Measurements from ENCODE around the gene WDR90. TPM values are rescaled to one million over a fixed set of nuclear protein-coding genes. Genes with fewer than 3 reads are reported as not detected.

Gene WDR90
- total and polyA plus RNA-seq, 10 of the 15 experiments (the other 5 are each of a cell fraction or from before 2014, with no cell fraction given), result 2.0 to 65.0 (median 16.7) TPM

GRCh38 chr16:679814-680624 lies 30.9 kb downstream of the WDR90 start, which contains the start of gene STUB1 (continued):
- TF ChIP-seq, protein P1, sequence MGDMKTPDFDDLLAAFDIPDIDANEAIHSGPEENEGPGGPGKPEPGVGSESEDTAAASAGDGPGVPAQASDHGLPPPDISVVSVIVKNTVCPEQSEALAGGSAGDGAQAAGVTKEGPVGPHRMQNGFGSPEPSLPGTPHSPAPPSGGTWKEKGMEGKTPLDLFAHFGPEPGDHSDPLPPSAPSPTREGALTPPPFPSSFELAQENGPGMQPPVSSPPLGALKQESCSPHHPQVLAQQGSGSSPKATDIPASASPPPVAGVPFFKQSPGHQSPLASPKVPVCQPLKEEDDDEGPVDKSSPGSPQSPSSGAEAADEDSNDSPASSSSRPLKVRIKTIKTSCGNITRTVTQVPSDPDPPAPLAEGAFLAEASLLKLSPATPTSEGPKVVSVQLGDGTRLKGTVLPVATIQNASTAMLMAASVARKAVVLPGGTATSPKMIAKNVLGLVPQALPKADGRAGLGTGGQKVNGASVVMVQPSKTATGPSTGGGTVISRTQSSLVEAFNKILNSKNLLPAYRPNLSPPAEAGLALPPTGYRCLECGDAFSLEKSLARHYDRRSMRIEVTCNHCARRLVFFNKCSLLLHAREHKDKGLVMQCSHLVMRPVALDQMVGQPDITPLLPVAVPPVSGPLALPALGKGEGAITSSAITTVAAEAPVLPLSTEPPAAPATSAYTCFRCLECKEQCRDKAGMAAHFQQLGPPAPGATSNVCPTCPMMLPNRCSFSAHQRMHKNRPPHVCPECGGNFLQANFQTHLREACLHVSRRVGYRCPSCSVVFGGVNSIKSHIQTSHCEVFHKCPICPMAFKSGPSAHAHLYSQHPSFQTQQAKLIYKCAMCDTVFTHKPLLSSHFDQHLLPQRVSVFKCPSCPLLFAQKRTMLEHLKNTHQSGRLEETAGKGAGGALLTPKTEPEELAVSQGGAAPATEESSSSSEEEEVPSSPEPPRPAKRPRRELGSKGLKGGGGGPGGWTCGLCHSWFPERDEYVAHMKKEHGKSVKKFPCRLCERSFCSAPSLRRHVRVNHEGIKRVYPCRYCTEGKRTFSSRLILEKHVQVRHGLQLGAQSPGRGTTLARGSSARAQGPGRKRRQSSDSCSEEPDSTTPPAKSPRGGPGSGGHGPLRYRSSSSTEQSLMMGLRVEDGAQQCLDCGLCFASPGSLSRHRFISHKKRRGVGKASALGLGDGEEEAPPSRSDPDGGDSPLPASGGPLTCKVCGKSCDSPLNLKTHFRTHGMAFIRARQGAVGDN (IDR thresholded peaks at IDR 0.05), result peak; percentile 61
- TF ChIP-seq PAX8 (IDR thresholded peaks at IDR 0.05), result no peak

DNA sequence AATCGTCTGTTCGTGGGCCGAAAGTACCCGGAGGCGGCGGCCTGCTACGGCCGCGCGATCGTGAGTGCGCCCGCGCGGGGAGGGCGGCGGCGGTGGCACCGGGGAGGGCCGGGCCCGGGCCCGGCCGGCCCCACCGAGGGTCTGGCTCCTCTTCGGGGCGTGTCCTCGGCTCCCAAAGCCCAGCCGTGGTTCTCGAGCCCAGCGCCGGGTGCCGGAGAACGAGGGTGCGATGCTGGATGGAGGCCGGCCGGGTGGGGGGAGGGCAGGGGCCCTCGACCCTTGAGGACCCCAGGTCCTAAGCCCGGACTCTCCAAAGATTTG lies 31.4 kb downstream of the WDR90 start:
- H3K4me2 ChIP-seq (ENCODE audit: control insufficient read depth, insufficient read depth), result peak overlapping the region; percentile 98
- H3K4me3 ChIP-seq, result peak overlapping the region; percentile 77
- no peaks in the 10 kb centered on the region for H3K9me3 ChIP-seq (replicated peaks; ENCODE audit: control insufficient read depth, insufficient read depth, low read length)
- peaks cover 6 to 9% of the 10 kb centered on the region in 2 experiments; a peak in 2 of 4 replicates for H3K36me3 ChIP-seq (ENCODE audit: control insufficient read depth in 2 of 2, insufficient read depth in 2 of 2, low read length in 1 of 2)
- H3K27ac ChIP-seq (ENCODE audit: control insufficient read depth, insufficient read depth), result peak overlapping the region; percentile 53
- peak overlapping the region; percentile 88 for H3K9ac ChIP-seq (ENCODE audit: control insufficient read depth, insufficient read depth, low read length)
- H2AFZ ChIP-seq (ENCODE audit: control insufficient read depth, low read depth, low read length), result peak overlapping the region; percentile 84; the same call in 1 of the 2 replicates
- CTCF ChIA-PET, result interaction anchor here (1.0 to 1.5 kb wide), 2 partner anchors 9 to 13 kb away, joined by 3 to 4 read pairs; partner anchors contain the start of genes RHOT2 and WDR24
- peaks cover 24% of the 10 kb centered on the region for H3K79me2 ChIP-seq (ENCODE audit: control insufficient read depth, insufficient read depth, low read length)
- RAD21 ChIA-PET (ENCODE audit: unreplicated experiment), result interaction anchor here (0.9 kb wide), 2 partner anchors 14 to 40 kb away, joined by 3 read pairs; partner anchors contain the start of gene ANTKMT
- SMC1A ChIA-PET (ENCODE audit: uncharacterized antibody, unreplicated experiment), result no interaction called here
- DNase-seq (ENCODE audit: low read depth, low spot score), result no peak
- H3K27me3 ChIP-seq (replicated peaks in 1 of 2; ENCODE audit: control insufficient read depth in 2 of 2, insufficient read depth in 2 of 2, low read length in 1 of 2), result no peaks in the 10 kb centered on the region
- no peak for FAIRE-seq
- peaks cover 15% of the 10 kb centered on the region for H3K4me1 ChIP-seq (ENCODE audit: control insufficient read depth, insufficient read depth, low read length)
- no peak for ATAC-seq
- POLR2A ChIA-PET, result interaction anchor here (1.0 to 2.0 kb wide), 6 partner anchors 9 to 42 kb away, joined by 3 to 13 read pairs (median 4); partner anchors contain the start of genes RHOT2 and WDR24
- TF ChIP-seq CBFB (IDR thresholded peaks at IDR 0.05; ENCODE audit: low read depth) (0 out of 2 replicates have a peak, but pooled peaks have one; percentile 28), POU2F2 (IDR thresholded peaks at IDR 0.05; ENCODE audit: borderline replicate concordance, low read depth, low read length) (0 out of 3 replicates have a peak, but pooled peaks have one; percentile 1)
- TF ChIP-seq, protein P2, sequence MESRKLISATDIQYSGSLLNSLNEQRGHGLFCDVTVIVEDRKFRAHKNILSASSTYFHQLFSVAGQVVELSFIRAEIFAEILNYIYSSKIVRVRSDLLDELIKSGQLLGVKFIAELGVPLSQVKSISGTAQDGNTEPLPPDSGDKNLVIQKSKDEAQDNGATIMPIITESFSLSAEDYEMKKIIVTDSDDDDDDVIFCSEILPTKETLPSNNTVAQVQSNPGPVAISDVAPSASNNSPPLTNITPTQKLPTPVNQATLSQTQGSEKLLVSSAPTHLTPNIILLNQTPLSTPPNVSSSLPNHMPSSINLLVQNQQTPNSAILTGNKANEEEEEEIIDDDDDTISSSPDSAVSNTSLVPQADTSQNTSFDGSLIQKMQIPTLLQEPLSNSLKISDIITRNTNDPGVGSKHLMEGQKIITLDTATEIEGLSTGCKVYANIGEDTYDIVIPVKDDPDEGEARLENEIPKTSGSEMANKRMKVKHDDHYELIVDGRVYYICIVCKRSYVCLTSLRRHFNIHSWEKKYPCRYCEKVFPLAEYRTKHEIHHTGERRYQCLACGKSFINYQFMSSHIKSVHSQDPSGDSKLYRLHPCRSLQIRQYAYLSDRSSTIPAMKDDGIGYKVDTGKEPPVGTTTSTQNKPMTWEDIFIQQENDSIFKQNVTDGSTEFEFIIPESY (IDR thresholded peaks at IDR 0.05), result no peak
- 1% methylated on average over 31 of the region's 38 CpGs for WGBS (ENCODE audit: insufficient coverage, insufficient replicate concordance, low lambda C conversion rate, missing lambda C conversion rate)
- intact Hi-C loops (cut with micrococcal nuclease; ENCODE audit: unreplicated experiment) (loop anchor here (5.0 kb wide), 1 partner anchor 43 kb away; the partner anchor contains the start of gene METTL26), in situ Hi-C loops (cut with MboI) (no loop called here)
- H4K20me1 ChIP-seq (ENCODE audit: control insufficient read depth, insufficient read depth), result peaks cover 6% of the 10 kb centered on the region; the same call in 1 of the 2 replicates
- no TSS peak for BruUV-seq (replicated peaks)
